Measurements from ENCODE around the gene ADAMTSL3. TPM values are rescaled to one million over a fixed set of nuclear protein-coding genes. Genes with fewer than 3 reads are reported as not detected.

Gene ADAMTSL3
- total RNA-seq, 3 donors from 2014 or later (not counting 1 experiment from before 2014, with no cell fraction given): 0.14 to 0.43 (median 0.25) TPM

DNA sequence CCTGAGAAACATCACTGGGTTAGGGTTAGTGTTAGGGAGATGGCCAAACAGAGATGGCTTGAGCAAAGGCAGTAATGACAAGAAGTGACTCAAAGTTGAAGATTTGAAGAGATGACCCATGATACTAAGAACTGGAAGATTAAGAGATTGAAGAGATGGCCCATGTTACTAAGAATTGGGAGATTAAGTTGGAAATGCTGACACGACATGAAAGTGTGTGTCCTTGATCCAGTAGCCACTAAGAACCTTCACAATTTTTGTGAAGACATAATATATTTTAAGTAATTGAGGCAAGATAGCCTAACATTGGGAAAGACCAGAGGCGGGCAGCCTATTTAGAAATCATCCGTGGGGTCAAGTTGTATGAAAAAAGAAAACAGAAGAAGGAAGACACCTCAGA lies 239.4 kb downstream of the ADAMTSL3 start:
- H3K27me3 Mint-ChIP-seq (ENCODE audit: low read depth in 2 of 2): peaks cover 0 to 2% of the 10 kb centered on the region in 2 donors
- no peak for ATAC-seq
- peaks cover 0 to 2% of the 10 kb centered on the region in 2 donors for H3K9me3 Mint-ChIP-seq
- DNase-seq: no peak
- H3K4me3 ChIP-seq (ENCODE audit: low read length): no peak overlapping the region
- TF ChIP-seq, protein P1, sequence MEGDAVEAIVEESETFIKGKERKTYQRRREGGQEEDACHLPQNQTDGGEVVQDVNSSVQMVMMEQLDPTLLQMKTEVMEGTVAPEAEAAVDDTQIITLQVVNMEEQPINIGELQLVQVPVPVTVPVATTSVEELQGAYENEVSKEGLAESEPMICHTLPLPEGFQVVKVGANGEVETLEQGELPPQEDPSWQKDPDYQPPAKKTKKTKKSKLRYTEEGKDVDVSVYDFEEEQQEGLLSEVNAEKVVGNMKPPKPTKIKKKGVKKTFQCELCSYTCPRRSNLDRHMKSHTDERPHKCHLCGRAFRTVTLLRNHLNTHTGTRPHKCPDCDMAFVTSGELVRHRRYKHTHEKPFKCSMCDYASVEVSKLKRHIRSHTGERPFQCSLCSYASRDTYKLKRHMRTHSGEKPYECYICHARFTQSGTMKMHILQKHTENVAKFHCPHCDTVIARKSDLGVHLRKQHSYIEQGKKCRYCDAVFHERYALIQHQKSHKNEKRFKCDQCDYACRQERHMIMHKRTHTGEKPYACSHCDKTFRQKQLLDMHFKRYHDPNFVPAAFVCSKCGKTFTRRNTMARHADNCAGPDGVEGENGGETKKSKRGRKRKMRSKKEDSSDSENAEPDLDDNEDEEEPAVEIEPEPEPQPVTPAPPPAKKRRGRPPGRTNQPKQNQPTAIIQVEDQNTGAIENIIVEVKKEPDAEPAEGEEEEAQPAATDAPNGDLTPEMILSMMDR (IDR thresholded peaks at IDR 0.05): no peak
- no peaks in the 10 kb centered on the region for H3K4me1 ChIP-seq (ENCODE audit: control insufficient read depth, insufficient read depth, low read length)
- 91% methylated on average over 3 of the region's 3 CpGs for WGBS (ENCODE audit: insufficient coverage)
- peaks cover 3% of the 10 kb centered on the region for H3K9me3 ChIP-seq (ENCODE audit: control insufficient read depth, insufficient read depth, low read length)
- no peak overlapping the region for H3K4me3 Mint-ChIP-seq
- H3K36me3 ChIP-seq (ENCODE audit: control insufficient read depth, insufficient read depth, low read length): no peaks in the 10 kb centered on the region
- H3K27ac ChIP-seq (ENCODE audit: low read length): no peak overlapping the region
- H3K27ac Mint-ChIP-seq: no peak overlapping the region
- intact Hi-C loops (cut with micrococcal nuclease): no loop called here
- no peaks in the 10 kb centered on the region for H3K27me3 ChIP-seq (ENCODE audit: control insufficient read depth, insufficient read depth, low read length)
- H3K36me3 Mint-ChIP-seq: no peaks in the 10 kb centered on the region
- no peaks in the 10 kb centered on the region for H3K4me1 Mint-ChIP-seq

DNA sequence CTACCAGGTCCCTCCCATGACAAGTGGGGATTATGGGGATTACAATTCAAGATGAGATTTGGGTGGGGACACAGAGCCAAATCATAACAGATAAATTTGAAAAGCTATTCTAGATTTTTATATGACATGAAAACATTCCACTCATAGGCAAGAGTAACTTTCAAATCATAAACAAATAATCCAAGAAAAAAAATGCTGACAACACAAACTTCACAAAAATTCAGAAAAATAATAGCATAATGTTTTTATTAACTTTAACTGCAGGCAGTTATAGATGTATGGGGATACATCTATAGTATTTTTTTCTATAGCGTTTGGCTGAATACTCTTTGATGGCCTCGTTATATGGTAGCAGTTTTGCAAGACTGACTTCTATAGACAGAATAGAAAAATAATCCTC lies 243.1 kb downstream of the ADAMTSL3 start:
- Histone ChIP-seq H3K27me3 (ENCODE audit: control insufficient read depth, insufficient read depth, low read length) (no peaks in the 10 kb centered on the region), H3K4me3 (ENCODE audit: low read length) (no peak overlapping the region), H3K27ac (ENCODE audit: low read length) (no peak overlapping the region), H3K4me1 (ENCODE audit: control insufficient read depth, insufficient read depth, low read length) (no peaks in the 10 kb centered on the region), H3K9me3 (ENCODE audit: control insufficient read depth, insufficient read depth, low read length) (peaks cover 3% of the 10 kb centered on the region), H3K36me3 (ENCODE audit: control insufficient read depth, insufficient read depth, low read length) (no peaks in the 10 kb centered on the region)
- intact Hi-C loops (cut with micrococcal nuclease): no loop called here
- H3K36me3 Mint-ChIP-seq: no peaks in the 10 kb centered on the region
- H3K27ac Mint-ChIP-seq: no peak overlapping the region
- H3K27me3 Mint-ChIP-seq (ENCODE audit: low read depth in 2 of 2): peaks cover 3 to 7% of the 10 kb centered on the region in 2 donors
- TF ChIP-seq, protein P1 (IDR thresholded peaks at IDR 0.05): no peak
- no CpG with 5 or more reads among the region's 2 CpGs for WGBS (ENCODE audit: insufficient coverage)
- peaks cover 0 to 2% of the 10 kb centered on the region in 2 donors for H3K9me3 Mint-ChIP-seq
- ATAC-seq (no peak), DNase-seq (no peak)
- no peak overlapping the region for H3K4me3 Mint-ChIP-seq
- H3K4me1 Mint-ChIP-seq: no peaks in the 10 kb centered on the region

DNA sequence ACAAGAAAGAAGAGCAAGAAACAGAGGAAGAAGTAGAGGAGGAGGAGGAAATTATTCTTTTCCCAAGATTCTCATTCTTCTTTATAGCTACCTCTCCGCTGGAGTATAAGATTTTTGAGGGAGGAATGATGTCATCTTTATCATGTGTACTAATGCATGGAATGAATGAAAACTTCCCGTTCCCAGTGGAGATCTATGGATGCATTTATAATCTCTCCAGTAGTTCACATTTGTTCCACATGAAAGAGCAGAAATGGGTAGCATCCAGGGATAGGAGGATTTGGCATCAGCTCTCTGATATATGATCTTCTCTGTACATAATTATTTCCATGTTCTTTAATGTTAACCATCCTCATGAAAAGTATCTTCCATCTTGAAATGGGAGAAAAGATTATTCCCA lies 244.4 kb downstream of the ADAMTSL3 start:
- WGBS (ENCODE audit: insufficient coverage): 75% methylated on average over 1 of the region's 2 CpGs
- peaks cover 3 to 7% of the 10 kb centered on the region in 2 donors for H3K27me3 Mint-ChIP-seq (ENCODE audit: low read depth in 2 of 2)
- no peak overlapping the region for H3K4me3 Mint-ChIP-seq

DNA sequence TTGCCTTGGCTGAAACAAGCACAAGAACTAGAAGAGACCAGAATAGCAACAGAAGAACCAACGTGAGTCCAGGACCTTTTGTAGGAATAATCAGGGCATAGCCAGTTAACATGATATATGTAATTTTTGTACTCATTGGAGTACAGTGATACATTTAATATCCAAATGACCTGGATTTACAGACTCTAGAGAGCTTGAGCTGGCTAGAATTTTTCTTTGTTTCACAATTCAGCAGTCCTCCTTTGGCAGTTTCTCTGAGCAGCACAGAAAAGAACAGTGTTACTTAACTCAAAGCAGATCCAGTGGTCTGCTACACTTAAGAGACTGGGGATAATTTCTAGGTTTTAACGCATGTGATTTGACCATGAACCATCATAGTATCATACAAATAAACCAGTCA lies 245.7 kb downstream of the ADAMTSL3 start:
- TF ChIP-seq, protein P1 (IDR thresholded peaks at IDR 0.05): no peak
- WGBS (ENCODE audit: insufficient coverage): 83% methylated on average over 1 of the region's 2 CpGs
- Mint-ChIP-seq H3K27ac (no peak overlapping the region), H3K27me3 (ENCODE audit: low read depth in 2 of 2) (peaks cover 3 to 7% of the 10 kb centered on the region in 2 donors), H3K4me1 (no peaks in the 10 kb centered on the region), H3K4me3 (no peak overlapping the region), H3K9me3 (no peaks in the 10 kb centered on the region), H3K36me3 (no peaks in the 10 kb centered on the region)
- H3K4me1 ChIP-seq (ENCODE audit: control insufficient read depth, insufficient read depth, low read length): no peaks in the 10 kb centered on the region
- DNase-seq (no peak), ATAC-seq (no peak)
- H3K27ac ChIP-seq (ENCODE audit: low read length): no peak overlapping the region
- no peaks in the 10 kb centered on the region for H3K27me3 ChIP-seq (ENCODE audit: control insufficient read depth, insufficient read depth, low read length)
- H3K36me3 ChIP-seq (ENCODE audit: control insufficient read depth, insufficient read depth, low read length): no peaks in the 10 kb centered on the region
- intact Hi-C loops (cut with micrococcal nuclease): no loop called here
- H3K9me3 ChIP-seq (ENCODE audit: control insufficient read depth, insufficient read depth, low read length): peaks cover 3% of the 10 kb centered on the region
- H3K4me3 ChIP-seq (ENCODE audit: low read length): no peak overlapping the region

More for the DNA sequence above, 244.4 kb downstream of the ADAMTSL3 start:
- no peak overlapping the region for H3K4me3 ChIP-seq (ENCODE audit: low read length)
- intact Hi-C loops (cut with micrococcal nuclease): no loop called here
- H3K36me3 ChIP-seq (ENCODE audit: control insufficient read depth, insufficient read depth, low read length): no peaks in the 10 kb centered on the region
- Mint-ChIP-seq H3K36me3 (no peaks in the 10 kb centered on the region), H3K27ac (no peak overlapping the region), H3K9me3 (no peaks in the 10 kb centered on the region), H3K4me1 (no peaks in the 10 kb centered on the region)
- DNase-seq: no peak
- TF ChIP-seq, protein P1 (IDR thresholded peaks at IDR 0.05): no peak
- H3K27ac ChIP-seq (ENCODE audit: low read length): no peak overlapping the region
- H3K4me1 ChIP-seq (ENCODE audit: control insufficient read depth, insufficient read depth, low read length): no peaks in the 10 kb centered on the region
- no peak for ATAC-seq
- peaks cover 3% of the 10 kb centered on the region for H3K9me3 ChIP-seq (ENCODE audit: control insufficient read depth, insufficient read depth, low read length)
- H3K27me3 ChIP-seq (ENCODE audit: control insufficient read depth, insufficient read depth, low read length): no peaks in the 10 kb centered on the region
